Gastroesophageal sphincter (tissue), 4 donors: Measurements from ENCODE around the gene SUN5. TPM values are rescaled to one million over a fixed set of nuclear protein-coding genes. Genes with fewer than 3 reads are reported as not detected.

Experiments used
- ATAC-seq: fragments of 150-250 bp; one replicate; pipeline ENCODE4 v1.9.1; 2016; ENCODE audit warnings: mild to moderate bottlenecking, moderate library complexity
- H3K27ac ChIP-seq, 4 donors: fragments of 200-600 bp; sonication (generic) in 3 of 4; 1 replicate in 3 of 4; 2 replicates in 1 of 4; pipeline ENCODE4 v1.5.1; 2016 to 2019
- H3K27me3 ChIP-seq: fragments of 200-600 bp; sonication (generic); one replicate; pipeline ENCODE4 v1.5.1; 2019
- H3K36me3 ChIP-seq, 2 donors: fragments of 200-600 bp; sonication (generic); one replicate each; pipeline ENCODE4 v1.5.1; 2019; ENCODE audit warnings: control low read depth in 1 of 2
- H3K4me1 ChIP-seq, 3 donors: fragments of 200-600 bp; sonication (generic); 1 replicate in 2 of 3; 2 replicates in 1 of 3; pipeline ENCODE4 v1.5.1; 2016 to 2019; ENCODE audit warnings: control low read depth in 2 of 3
- H3K4me3 ChIP-seq, 2 donors: fragments of 200-600 bp; sonication (generic); one replicate each; pipeline ENCODE4 v1.5.1; 2019; ENCODE audit warnings: mild to moderate bottlenecking in 1 of 2, moderate library complexity in 1 of 2
- H3K9me3 ChIP-seq, 3 donors: fragments of 200-600 bp; sonication (generic); one replicate each; pipeline ENCODE4 v1.5.1; 2017 to 2019; ENCODE audit warnings: control low read depth in 2 of 3
- CTCF ChIP-seq, 4 experiments: fragments of 200-600 bp in 2 of 4; fragments of 450-650 bp in 2 of 4; sonication (generic) in 1 of 4; IDR thresholded peaks; one replicate each; pipeline ENCODE4 v1.5.1; 2017 to 2019; ENCODE audit warnings: antibody characterized with exemption in 4 of 4, mild to moderate bottlenecking in 2 of 4, moderate library complexity in 2 of 4
- EP300 ChIP-seq: sonication (generic); formaldehyde crosslinking; IDR thresholded peaks from one replicate; pipeline ENCODE4 v1.6.1; 2017; ENCODE audit warnings: antibody characterized with exemption, mild to moderate bottlenecking
- POLR2A ChIP-seq, 2 donors: fragments of 450-650 bp; IDR thresholded peaks; one replicate each; pipeline ENCODE4 v1.6.1; 2017; ENCODE audit warnings: antibody characterized with exemption in 2 of 2, mild to moderate bottlenecking in 2 of 2, moderate library complexity in 1 of 2
- POLR2AphosphoS5 ChIP-seq: sonication (generic); formaldehyde crosslinking; IDR thresholded peaks from one replicate; pipeline ENCODE4 v1.6.1; 2017; ENCODE audit warnings: antibody characterized with exemption
- WGBS, 2 donors: methylation state at CpG; one replicate each; pipeline ENCODE4 v1.1.5; 2018; ENCODE audit warnings: low coverage in 1 of 2; 5-methylcytosine and 5-hydroxymethylcytosine counted together
- total RNA-seq, 4 donors: library from RNA; depleted of rRNA; stranded (reverse); fragments of >200 nt; gene quantifications; one replicate each; pipeline ENCODE4 v1.1.0, GENCODE V29; 2016

Gene SUN5
- total RNA-seq, 4 donors from 2014 or later, result not detected

DNA sequence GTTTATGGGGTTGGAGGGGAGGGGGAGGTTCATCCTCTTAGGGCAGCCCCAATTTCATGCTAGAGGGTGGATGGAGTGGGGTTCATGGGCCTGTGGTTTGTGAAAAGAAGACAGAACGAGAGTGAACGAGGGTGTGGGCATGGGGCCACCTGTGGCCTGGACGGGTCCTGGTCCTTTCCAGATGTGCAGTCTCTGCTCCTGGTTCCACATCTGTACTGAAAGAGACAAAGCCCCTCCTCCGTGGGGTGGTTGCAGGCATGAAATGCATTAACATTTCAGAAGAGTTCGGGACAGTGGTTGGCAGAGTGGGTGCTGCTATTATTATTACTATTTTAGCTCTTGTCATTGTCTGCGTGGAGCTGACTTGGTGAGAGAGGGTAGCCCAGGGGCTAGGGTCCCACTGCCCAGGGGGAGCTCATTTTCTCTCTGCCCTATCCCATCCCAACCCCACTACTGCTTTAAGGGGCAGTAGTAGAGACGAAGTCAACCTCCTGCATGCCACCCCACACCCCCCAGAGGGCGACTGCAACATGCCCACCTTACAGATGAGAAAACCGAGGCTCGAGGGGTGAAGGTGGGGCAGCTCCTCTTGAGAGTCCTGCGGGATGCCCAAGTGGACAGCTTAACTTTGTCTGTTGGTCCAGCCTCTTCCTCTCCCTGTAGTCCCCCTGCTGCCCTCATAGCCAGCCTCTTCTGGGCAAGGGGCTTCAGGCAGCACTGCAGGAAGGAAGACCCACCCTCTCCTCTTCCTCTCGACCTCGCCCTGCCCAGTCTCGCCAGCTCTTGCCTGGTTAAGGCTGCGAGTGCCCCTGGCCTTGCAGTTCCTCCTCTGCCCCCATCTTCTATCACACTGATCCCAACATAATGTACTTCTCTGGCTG, 11.7 kb upstream of the SUN5 start:
- no peak overlapping the region for H3K4me3 ChIP-seq
- no peaks in the 10 kb centered on the region for H3K36me3 ChIP-seq
- WGBS, 2 donors, result 59 to 60% methylated on average over 10 of the region's 15 CpGs
- no peak for TF ChIP-seq CTCF (IDR thresholded peaks at IDR 0.05)
- TF ChIP-seq EP300, result no peak
- no peak for TF ChIP-seq POLR2AphosphoS5
- TF ChIP-seq POLR2A (IDR thresholded peaks at IDR 0.05), result no peak
- peaks cover 54% of the 10 kb centered on the region for H3K27me3 ChIP-seq
- H3K9me3 ChIP-seq, result no peaks in the 10 kb centered on the region
- H3K27ac ChIP-seq, result no peak overlapping the region
- ATAC-seq, result no peak
- H3K4me1 ChIP-seq, result no peaks in the 10 kb centered on the region

- Histone ChIP-seq H3K9me3 (no peaks in the 10 kb centered on the region), H3K27ac (no peak overlapping the region), H3K4me3 (no peak overlapping the region), H3K4me1 (no peaks in the 10 kb centered on the region), H3K27me3 (peaks cover 58% of the 10 kb centered on the region), H3K36me3 (no peaks in the 10 kb centered on the region)
- no peak for TF ChIP-seq POLR2AphosphoS5
- no peak for TF ChIP-seq EP300
- no peak for TF ChIP-seq POLR2A (IDR thresholded peaks at IDR 0.05)
- TF ChIP-seq CTCF (IDR thresholded peaks at IDR 0.05), result no peak
- WGBS, 2 donors, result 58% methylated on average over 5 of the region's 10 CpGs; no CpG with 5 or more reads in 1 of the 2 donors
- ATAC-seq, result no peak
Measured at GRCh38 chr20:33015114-33015484, 10.9 kb upstream of the SUN5 start.

GRCh38 chr20:33014336-33015113, 10.3 kb upstream of the SUN5 start:
- Histone ChIP-seq H3K36me3 (no peaks in the 10 kb centered on the region), H3K9me3 (no peaks in the 10 kb centered on the region), H3K4me1 (no peaks in the 10 kb centered on the region), H3K4me3 (no peak overlapping the region), H3K27me3 (peaks cover 58% of the 10 kb centered on the region), H3K27ac (no peak overlapping the region)
- TF ChIP-seq POLR2A (IDR thresholded peaks at IDR 0.05) (no peak), POLR2AphosphoS5 (no peak), CTCF (IDR thresholded peaks at IDR 0.05) (no peak), EP300 (no peak)
- 83% methylated on average over 1 of the region's 16 CpGs; no CpG with 5 or more reads in 1 of the 2 donors for WGBS, 2 donors
- no peak for ATAC-seq

GRCh38 chr20:33013701-33014326, 9.6 kb upstream of the SUN5 start:
- Histone ChIP-seq H3K36me3 (no peaks in the 10 kb centered on the region), H3K4me3 (no peak overlapping the region), H3K4me1 (no peaks in the 10 kb centered on the region), H3K27me3 (peaks cover 58% of the 10 kb centered on the region), H3K9me3 (no peaks in the 10 kb centered on the region), H3K27ac (no peak overlapping the region)
- ATAC-seq, result no peak
- TF ChIP-seq EP300, result no peak
- no peak for TF ChIP-seq POLR2A (IDR thresholded peaks at IDR 0.05)
- TF ChIP-seq POLR2AphosphoS5, result no peak
- TF ChIP-seq CTCF (IDR thresholded peaks at IDR 0.05), result no peak
- no CpG with 5 or more reads among the region's 12 CpGs for WGBS, 2 donors
